ENCODE results near the gene ADGRV1. TPM values are rescaled to one million over a fixed set of nuclear protein-coding genes. Genes with fewer than 3 reads are reported as not detected.

The ADGRV1 gene
- total RNA-seq, 1 experiment from 2014 or later: 64.8 TPM

GRCh38 chr5:91074615-91075014 is 516.0 kb downstream of the ADGRV1 start:
- H3K9ac ChIP-seq (ENCODE audit: extremely low read depth, insufficient read length, low read length): no peak overlapping the region
- no peak overlapping the region for H3K27ac ChIP-seq (ENCODE audit: insufficient read length, low read depth, low read length)
- H3K18ac ChIP-seq (ENCODE audit: insufficient read length, low read depth, low read length): no peak overlapping the region
- H3K14ac ChIP-seq (ENCODE audit: insufficient read depth, low read length): no peak overlapping the region
- no peak overlapping the region for H4K5ac ChIP-seq (ENCODE audit: insufficient read length, low read depth, low read length)
- no peak overlapping the region for H3K4ac ChIP-seq (ENCODE audit: low read depth, low read length)
- H3K36me3 Mint-ChIP-seq (ENCODE audit: insufficient read depth in 1 of 3, low read depth in 3 of 3): peaks cover 5 to 18% (median 13%) of the 10 kb centered on the region in 3 experiments; a peak in 5 of 7 replicates
- H2BK120ac ChIP-seq (ENCODE audit: low read depth, low read length, poor library complexity, severe bottlenecking): no peak overlapping the region
- H3K79me2 ChIP-seq (ENCODE audit: insufficient read depth, low read length): no peaks in the 10 kb centered on the region
- H2BK15ac ChIP-seq (ENCODE audit: low read depth, low read length): no peak overlapping the region
- no peaks in the 10 kb centered on the region for H3K4me1 Mint-ChIP-seq
- H4K20me1 ChIP-seq (ENCODE audit: control insufficient read depth, insufficient read depth, insufficient read length): no peaks in the 10 kb centered on the region
- no peaks in the 10 kb centered on the region for H3K9me3 Mint-ChIP-seq
- no peak for TF ChIP-seq CTCF (conservative IDR thresholded peaks at IDR 0.05)
- no peak overlapping the region for H4K8ac ChIP-seq (replicated peaks; ENCODE audit: insufficient read length, low read depth, low read length)
- H3T11ph ChIP-seq (ENCODE audit: low read length): no peak overlapping the region
- H3K27me3 Mint-ChIP-seq (ENCODE audit: low read depth): no peaks in the 10 kb centered on the region
- no peaks in the 10 kb centered on the region for H3K9me3 ChIP-seq (ENCODE audit: control insufficient read depth, low read depth, low read length)
- no peak overlapping the region for H3K56ac ChIP-seq (ENCODE audit: insufficient read length, low read depth, low read length)
- no peaks in the 10 kb centered on the region for H3K4me1 ChIP-seq (ENCODE audit: insufficient read depth, low read length)
- H3K79me1 ChIP-seq (ENCODE audit: insufficient read depth, low read depth, low read length, poor library complexity, severe bottlenecking): no peaks in the 10 kb centered on the region
- no peak overlapping the region for H3K23ac ChIP-seq (ENCODE audit: insufficient read length, low read depth, low read length)
- H3K23me2 ChIP-seq (ENCODE audit: insufficient read length, low read depth, low read length, poor library complexity, severe bottlenecking): no peaks in the 10 kb centered on the region
- no peak overlapping the region for H2BK12ac ChIP-seq (ENCODE audit: insufficient read length, low read depth, low read length)
- H2AK5ac ChIP-seq (ENCODE audit: insufficient read length, low read length): no peak overlapping the region
- DNase-seq: no peak
- no peaks in the 10 kb centered on the region for H3K27me3 ChIP-seq (ENCODE audit: insufficient read depth, low read length)
- H4K91ac ChIP-seq (ENCODE audit: insufficient read length, low read depth, low read length): no peak overlapping the region
- no peak overlapping the region for H2BK20ac ChIP-seq (ENCODE audit: low read depth, low read length, poor library complexity, severe bottlenecking)
- no peak overlapping the region for H2BK5ac ChIP-seq (ENCODE audit: insufficient read length, low read length)
- no peak overlapping the region for H2AFZ ChIP-seq (ENCODE audit: low read length)
- H3K27ac Mint-ChIP-seq: no peak overlapping the region
- H3K4me3 Mint-ChIP-seq: no peak overlapping the region
- WGBS (ENCODE audit: extremely low coverage, insufficient read length, low lambda C conversion rate): no CpG with 5 or more reads among the region's 1 CpG
- no peak overlapping the region for H3K4me2 ChIP-seq (ENCODE audit: insufficient read depth, insufficient read length, low read length)

Data from H9 (cell line).